Brain pericyte (primary cell): ENCODE results near the gene CDADC1.

Experiments used
- DNase-seq: peaks from one replicate; pipeline ENCODE4 v3.0.0-alpha.2; 2012; ENCODE audit warnings: low read depth, low spot score

CDADC1 gene

GRCh38 chr13:49295244-49295643 is 47.5 kb downstream of the CDADC1 start:
- no peak for DNase-seq

DNA sequence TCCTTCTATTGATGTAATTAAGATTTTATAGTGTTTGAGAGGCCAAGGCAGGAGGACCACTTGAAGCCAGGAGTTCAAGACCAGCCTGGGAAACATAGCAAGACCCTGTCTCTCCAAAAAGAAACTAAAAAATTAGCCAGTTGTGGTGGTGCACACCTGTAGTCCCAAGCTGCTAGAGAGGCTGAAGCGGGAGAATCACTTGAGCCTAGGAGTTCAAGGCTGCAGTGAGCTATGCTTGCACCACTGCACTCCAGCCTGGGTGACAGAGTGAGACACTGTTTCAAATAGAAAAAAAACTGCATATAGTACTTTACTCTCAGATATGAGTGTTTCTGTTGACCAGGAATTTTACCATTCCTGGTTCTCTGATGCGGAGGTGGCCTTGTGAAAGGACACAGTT is 48.9 kb downstream of the CDADC1 start:
- DNase-seq = no peak

DNA sequence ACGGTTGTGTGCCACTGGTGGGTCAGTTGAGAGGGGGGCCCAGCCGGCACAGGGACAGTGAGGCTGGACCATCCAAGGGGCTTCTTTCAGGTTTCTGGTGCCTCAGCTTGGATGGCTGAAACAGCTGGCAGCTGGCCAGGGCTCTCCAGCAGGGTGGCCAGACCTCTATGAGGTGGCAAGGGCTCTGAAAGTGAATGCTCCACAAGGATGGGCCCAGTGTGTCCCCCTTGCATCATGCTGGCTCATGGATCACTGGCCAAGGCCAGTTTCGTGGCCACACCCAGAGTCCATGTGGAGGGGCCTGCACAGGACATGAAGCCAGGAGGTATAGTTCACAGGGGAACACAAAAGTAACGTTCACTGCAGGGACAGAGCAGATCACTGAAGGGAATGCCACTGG is 49.6 kb downstream of the CDADC1 start:
- DNase-seq = no peak

DNA sequence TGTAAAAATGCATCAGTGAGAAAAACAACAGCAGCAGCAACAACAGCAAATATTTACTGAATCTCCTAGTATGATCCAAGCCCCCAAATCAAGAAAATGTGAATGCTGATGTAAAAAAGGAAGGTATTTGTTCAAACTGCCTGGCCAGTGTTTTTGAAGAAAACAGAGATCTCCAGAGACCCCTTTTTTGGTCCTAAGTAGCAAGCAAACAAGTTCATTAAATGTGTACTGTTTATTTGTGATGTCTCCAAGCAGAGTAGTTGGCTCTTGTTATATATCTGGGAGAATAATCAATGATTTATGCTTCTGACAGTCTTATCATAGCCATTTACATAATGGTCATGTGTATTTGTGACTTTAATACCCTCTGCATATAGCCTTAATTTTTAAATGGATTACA is 50.7 kb downstream of the CDADC1 start:
- DNase-seq = no peak

DNA sequence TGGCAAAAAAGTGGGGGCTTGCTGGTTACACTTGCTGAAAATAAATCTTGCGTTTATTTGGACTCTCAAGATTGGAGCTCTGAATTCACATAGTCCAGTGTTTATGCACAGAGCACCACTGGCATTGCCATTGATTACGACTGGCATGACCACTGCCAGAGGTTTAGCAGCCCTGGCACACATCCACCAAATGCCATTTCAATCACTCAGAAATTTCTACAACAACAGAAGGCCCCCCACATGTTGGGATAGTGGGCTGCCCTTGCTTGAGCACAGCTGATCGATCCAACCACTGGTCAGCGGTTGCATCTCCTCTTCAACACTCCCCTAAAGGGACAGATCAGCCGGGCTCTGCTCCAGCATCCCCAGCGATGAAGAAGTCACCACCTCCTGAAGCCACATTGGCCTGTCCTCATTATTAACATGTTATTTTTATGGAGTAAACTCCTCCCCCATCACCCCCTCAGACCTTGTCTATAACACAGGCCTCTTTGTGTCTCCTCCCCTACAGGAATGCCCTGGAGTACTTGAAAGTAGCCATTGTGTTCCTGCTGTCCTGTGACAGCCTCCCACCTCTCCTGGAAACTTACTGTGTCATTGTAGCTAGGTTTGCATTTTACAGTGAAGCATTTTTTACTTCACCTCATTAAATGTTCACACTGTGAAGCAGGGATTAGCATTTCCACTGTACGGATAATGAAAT is 51.3 kb downstream of the CDADC1 start:
- no peak for DNase-seq

DNA sequence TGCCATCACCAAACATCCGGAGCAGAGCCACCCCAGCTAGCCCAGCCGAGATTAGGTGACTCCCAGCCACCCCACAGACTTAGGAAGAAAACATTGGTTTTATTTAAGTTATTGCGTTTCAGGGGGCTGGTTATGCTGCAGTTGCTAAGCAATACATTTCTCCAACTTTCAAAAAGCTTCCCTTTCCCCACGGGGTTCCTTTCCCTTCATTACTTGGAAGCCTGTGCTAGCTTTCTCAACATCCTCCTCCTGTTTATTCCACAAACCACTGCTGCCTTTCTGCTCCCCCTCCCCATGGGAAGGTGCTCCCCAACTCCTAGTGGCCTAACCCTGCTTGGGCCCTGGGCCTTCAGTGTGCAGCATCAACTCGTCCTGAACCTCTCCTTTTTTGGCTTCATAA is 52.6 kb downstream of the CDADC1 start:
- no peak for DNase-seq

- peak; percentile 29 for DNase-seq
These were observed 53.2 kb downstream of the CDADC1 start for GRCh38 chr13:49300739-49301589.

DNA sequence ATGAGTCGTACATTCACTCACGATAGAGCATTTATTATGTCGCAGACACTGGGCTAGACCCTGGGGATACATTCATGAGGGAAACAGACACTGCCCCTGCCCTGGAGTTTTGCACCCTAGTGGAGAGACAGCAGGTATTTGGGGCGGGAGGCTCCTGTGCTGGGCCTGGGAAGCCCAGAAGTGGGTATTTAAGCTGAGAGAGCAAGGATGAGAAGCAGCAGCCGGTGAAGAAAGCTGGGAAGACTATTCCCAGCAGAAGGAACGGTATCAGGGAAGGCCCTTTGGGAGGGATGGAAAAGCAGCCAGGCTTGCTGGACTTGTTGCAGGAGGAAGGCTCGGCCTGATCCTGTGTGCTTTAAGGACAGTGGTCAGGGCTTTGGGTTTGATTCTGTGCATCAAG is 54.5 kb downstream of the CDADC1 start:
- DNase-seq = no peak

DNA sequence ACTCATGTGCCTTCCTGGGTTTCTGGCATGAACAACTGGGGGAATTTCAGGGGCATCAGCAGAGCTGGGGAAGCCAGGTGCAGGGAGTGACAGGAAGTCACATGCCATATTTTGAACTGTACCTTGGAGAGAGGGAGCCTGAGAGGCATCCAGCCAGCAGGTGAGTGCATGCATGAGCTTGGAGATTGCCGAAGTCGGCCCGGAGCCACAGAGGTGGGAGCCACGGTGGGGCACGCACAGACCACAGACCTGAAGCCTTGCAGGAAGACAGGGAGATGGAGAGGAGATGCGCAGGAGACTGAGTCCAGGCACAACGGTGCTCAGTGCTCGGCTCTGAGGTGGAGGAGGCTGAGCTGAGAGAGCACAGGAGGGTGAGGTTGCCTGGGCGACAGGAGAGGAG is 55.1 kb downstream of the CDADC1 start:
- no peak for DNase-seq

- DNase-seq = no peak
These were observed 56.0 kb downstream of the CDADC1 start for GRCh38 chr13:49303533-49304252.

DNA sequence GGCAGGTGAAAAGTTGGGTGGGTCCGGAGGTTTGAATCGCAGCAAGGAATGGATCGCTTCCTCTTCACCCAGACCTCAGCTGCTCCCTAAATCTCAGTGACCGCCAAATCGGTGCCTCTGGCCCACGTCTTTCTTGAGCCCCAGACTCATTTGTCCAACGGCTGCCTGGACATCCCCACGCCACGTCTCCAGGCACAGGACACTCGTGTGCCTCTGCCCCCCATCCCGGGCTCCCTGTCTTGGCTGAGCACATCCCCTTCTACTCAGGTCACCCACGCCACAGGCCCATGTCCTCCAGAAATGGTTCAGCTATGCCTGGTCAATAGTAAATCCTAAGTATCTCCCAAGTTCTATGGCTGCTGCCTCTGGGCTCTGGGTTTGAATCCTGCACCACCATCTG is 56.6 kb downstream of the CDADC1 start:
- no peak for DNase-seq

DNA sequence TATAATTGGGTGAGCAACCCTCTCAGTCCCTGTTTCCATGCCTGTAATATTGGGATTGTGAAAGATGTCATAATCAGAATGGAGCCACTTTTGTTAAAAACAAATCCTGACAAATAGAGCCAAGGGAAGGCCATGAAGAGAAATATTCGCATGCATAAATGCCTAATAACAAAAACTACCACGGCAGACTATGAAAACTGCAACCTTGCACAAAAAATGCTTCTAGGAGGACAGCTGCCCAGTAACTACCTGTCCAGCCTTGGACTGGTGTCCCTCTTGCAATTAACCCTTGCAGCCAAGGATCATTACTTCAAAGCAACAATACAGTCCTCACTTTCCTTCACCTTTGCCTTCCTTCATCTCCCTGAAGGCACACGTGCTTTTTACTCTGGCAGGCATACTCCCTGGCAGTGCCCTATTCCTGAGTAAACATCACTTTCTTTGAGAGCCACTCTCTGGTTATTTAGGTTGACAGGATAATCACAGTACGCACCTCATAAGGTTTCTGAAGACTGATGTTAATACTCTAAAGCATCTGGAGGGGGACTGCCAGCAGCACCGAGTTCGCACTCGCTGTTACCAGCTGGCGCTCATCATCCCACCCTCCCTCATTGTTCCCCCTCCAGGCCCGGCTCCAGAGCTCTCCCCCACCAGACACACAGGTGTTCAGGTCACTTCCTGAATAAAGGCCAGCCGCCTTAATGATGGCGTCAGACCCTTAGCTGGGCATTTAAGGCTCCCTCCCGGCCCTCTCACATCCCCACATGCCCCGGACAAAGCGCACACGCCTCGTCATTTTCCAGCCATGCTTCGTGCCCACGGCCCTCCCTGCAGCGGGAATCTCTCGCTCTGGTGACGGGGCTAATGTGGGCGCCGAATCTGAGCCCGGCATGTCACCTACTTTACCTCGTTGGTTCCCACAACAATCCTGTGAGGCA is 57.3 kb downstream of the CDADC1 start:
- no peak for DNase-seq

DNA sequence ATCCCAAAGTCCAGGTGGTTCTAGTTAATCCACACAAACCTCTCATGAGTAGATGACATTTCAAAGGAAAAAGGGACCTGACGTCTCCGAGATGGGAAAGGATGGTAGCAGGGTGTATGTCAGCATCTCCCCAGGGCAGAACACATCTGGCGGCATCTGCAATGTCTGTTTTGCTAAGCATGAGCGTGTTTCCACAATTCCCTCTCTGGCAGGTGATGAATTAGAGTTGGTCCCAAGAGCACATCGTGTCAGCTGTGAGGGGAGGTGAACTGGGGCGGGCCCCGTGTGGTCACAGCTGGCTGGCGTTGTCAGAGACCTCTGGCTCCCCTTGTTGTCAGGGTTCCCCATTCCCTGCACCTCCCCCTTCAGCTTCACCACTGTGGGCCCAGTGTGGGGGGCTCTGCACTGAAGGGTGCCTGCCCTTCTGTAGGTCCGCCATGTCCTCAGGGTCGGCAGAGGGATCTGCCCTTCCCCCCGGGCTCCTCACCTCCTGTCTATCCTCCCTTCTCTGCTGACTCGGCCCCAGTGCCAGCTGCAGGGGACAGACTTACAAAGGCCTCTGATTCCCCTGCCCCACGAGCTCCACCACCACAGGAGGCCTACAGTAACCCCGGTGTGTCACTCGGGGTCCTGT is 58.2 kb downstream of the CDADC1 start:
- DNase-seq = no peak

- DNase-seq = no peak
These were observed 59.6 kb downstream of the CDADC1 start for GRCh38 chr13:49307365-49307764.

DNA sequence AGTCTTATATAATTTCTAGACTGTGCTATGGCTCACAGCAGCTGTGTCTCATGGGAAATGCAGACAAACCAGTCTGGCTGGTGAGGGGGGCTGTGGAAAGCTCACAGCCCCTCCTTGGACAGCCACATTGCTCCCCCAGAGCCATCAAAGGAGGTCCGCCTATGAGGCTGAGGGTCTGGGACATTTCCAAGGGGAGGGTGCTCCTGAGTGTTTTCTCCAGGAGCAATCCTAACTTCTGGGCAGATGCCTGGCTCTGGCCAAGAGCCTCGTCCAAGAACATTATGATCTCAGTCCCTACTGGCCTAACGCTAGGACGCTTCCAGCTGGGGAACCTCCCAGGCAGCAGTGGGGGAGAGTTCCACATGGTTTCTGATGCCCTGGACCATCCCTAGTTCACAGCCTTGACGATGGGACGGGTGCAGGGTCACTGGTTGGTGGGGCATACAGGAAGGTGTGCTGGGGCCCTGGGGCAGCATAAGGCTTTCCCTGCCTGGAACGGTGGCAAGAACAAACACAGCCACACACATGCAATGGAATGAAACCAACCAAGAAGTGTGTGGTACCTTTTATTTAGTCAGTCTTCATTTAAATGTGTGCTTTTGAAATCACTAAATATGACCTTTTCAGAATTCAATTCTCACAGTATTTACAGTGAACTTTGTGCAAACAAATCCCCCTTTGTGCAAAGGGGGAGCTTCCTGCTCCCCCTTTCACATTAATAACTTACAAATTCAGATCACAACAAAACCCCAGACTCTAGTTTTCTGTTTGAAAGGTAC is 60.6 kb downstream of the CDADC1 start:
- peak; percentile 20 for DNase-seq

GRCh38 chr13:49308921-49309408 is 61.2 kb downstream of the CDADC1 start:
- DNase-seq = no peak

GRCh38 chr13:49310251-49310650 is 62.5 kb downstream of the CDADC1 start:
- no peak for DNase-seq

DNA sequence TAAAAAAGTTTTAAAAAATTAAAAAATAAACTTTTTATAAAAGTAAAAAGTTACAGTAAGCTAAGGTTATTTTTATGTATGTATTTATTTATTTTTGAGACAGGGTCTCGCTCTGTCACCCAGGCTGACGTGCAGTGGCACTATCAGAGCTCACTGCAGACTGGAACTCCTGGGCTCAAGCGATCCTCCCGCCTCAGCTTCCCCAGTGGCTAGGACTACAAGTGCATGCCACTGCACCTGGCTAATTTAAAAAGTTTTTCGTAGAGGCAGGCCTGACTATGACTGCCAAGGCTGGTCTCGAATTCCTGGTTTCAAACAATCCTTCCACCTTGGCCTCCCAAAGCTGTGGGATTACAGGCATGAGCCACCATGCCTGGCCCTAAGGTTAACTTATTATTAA is 64.1 kb downstream of the CDADC1 start:
- DNase-seq = no peak

GRCh38 chr13:49314344-49314882 is 66.7 kb downstream of the CDADC1 start:
- no peak for DNase-seq
